Activated gamma-delta T cell treated with Interleukin-2 at 50 U/mL for 16 hours (primary cell): ENCODE results near the gene CRYBG1.
"Not testable (repeated sequence)": the region's sequence is repeated elsewhere in the genome, so short reads cannot be mapped to it uniquely, and the experiment has no call there.

ENCODE experiments used
- DNase-seq: peaks from one replicate; pipeline ENCODE4 v3.0.0-alpha.2; 2020

The CRYBG1 gene

DNA sequence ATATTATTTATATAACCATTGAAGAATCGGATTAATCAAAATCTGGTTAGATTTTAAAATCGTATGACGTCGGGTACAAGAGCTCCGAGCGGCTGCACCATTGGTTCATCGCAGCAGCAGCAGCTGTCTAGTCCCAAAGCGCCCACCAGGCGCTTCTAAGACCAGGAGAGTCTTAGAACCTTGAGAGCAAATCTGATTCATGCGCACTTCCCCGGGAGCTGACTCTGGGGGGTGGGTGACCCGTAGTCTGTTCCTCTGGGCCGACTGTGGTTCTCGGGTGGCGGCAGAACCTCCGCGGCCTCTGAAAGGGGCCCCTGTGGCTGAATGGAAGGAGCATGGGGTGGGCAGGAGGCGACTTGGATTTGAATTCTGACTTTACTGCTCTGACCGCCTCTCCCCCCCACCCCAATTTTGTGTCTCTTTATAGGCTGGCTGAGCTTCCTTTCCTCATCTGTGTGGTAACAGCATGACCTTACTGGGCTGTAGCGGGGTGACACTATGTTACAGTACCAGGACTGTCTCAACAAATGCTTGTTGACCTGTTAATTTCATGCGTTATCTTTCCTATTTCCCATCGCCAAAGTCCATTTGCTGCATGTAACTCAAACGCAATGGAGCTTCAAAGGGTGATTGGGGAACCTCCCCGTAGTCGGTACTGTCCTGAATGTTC is 149.0 kb downstream of the CRYBG1 start:
- DNase-seq: peak; percentile 26

DNA sequence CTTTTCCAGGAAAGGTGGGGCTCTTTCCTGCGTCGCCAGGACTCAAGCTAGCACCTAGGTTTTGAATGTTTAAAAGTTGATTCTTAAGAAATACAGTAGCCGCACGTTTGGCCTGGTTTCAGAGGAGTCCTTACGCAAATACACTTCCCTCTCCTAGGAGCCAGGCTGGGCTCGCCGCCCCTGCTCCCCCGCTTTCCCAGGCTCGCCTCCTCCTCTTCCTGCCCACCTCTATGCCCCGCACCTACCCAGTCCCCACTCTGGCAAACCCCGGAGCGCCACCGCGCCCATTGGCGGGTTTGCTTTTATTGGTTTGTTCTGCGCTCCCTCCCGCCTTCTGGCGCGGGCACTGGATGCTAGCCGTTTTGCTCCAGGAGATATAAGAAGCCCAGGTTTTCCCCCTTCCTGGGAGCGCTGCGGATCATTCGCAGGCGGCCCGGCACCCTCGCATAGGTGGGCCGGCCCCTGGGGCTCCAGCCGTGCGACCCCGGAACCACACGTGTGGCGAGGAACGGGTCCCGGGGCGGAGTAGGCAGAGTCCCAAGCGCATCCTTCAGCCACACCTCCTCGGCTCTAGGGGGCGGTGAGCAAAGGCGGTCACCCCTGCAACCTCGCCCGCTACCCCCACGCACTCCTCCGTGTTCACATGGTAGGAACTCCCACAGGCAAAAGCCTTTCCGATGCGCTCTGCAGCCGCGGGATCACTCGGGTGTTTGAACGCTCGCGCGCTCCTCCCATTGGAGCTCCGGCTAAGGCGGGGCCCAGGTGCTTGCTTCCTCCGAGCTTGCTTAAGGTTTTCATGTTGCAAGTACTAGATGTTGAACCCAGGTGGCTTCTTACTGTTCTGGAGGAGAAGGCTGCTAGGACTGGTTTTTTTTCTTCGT is 149.8 kb downstream of the CRYBG1 start:
- DNase-seq: peak; percentile 58

DNA sequence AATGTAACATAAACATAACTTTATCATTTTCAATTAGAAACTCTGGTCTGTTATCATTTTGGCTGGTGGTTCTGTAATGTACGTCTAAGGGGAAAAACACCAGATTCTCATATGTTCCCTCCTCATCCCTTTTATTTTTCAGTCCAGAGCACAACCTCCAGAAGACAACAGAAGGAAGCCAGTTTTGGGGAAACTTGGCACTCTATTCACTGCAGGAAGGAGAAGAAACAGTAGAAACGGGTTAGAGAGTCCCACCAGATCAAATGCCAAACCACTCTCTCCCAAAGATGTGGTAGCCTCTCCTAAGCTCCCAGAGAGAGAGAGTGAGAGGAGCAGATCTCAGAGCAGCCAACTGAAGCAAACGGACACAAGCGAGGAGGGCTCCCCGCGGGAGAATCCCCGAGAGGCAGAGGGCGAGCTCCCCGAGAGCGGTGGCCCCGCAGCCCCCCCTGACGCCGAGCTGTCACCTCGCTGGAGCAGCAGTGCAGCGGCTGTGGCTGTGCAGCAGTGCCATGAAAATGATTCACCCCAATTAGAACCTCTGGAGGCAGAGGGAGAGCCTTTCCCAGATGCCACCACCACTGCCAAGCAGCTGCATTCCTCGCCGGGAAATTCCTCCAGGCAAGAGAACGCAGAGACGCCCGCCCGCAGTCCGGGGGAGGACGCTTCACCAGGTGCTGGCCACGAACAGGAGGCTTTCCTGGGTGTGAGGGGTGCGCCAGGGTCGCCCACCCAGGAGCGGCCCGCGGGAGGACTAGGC is 151.0 kb downstream of the CRYBG1 start:
- peak; percentile 39 for DNase-seq

DNA sequence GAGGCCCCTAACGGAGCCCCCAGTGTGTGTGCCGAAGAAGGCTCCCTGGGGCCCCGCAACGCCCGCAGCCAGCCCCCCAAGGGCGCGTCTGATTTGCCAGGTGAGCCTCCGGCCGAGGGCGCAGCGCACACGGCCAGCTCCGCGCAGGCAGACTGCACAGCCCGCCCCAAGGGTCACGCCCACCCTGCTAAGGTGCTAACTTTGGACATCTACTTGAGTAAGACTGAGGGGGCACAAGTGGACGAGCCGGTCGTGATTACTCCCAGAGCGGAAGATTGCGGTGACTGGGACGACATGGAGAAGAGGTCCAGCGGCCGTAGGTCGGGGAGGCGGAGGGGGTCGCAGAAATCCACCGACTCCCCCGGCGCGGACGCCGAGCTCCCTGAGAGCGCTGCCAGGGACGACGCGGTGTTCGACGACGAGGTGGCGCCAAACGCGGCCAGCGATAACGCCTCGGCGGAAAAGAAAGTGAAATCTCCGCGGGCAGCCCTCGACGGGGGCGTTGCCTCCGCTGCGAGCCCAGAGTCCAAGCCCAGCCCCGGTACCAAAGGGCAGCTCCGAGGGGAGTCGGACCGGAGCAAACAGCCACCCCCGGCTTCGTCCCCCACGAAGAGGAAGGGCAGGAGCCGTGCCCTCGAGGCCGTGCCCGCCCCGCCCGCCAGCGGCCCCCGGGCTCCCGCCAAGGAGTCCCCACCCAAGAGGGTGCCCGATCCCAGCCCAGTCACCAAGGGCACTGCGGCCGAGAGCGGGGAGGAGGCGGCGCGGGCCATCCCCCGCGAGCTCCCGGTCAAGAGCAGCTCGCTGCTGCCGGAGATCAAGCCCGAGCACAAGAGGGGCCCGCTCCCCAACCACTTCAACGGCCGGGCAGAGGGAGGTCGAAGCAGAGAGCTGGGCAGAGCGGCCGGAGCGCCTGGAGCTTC is 151.8 kb downstream of the CRYBG1 start:
- DNase-seq: peak; percentile 72

DNA sequence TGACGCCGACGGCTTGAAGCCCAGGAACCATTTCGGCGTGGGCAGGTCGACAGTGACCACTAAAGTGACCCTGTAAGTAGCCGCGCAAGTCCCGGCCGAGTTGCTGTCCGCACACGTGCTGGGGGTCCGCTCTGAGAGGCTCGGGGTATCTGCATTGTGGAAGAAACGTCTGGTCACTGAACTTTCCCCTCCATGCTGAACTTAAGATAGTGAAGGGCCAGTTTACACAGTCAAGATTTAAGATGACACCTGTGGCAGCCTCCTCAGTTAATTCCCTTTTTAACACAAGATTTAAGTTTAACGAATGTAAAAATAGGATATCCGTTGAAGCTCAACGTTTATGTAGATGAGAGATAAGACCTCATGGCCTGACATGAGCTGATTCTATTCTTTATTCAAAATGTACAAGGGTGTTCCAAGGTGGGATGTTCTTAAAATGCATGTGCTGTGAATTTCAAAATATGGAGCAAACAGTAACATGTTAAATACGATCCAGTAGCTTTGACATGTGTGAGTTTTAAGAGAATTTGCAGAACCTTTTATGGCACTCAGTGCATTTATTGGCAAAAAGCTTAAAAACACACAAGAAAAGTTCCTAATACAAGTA is 152.6 kb downstream of the CRYBG1 start:
- no peak for DNase-seq

DNA sequence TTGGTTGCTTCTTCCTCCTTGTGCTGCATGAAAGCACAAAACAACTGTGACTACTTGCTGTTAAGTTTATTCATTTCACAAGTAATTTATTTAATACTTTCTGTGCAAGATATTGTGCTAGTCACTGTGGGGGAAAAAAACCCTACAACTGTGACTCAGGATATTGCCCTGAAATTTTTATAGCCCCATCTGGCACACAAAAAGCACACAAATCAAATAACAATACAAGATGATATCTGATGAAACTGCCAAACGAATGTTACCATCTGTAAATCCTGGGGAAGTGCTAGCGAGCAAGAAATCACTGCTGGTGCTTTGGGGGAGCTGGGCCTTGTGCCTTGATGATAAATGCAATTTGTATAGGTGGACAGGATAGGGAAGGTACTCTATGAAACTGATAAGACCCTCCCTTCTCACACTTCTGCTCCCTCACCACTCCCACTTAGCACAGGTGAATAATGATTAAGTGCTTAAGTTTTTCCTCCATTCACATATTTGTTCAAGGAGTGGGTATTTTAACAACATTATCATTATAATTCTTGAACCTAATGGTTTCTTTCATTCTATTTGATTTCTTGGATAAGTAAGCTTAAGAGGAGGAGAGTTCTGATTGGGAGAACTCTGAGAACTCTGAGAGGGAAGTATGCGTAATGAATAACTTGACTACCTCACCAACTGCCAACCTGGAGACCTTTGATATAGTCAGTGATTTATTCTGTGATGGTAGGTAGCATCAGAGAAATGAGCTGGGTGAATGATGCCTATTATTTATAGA is 153.5 kb downstream of the CRYBG1 start:
- DNase-seq: no peak

DNA sequence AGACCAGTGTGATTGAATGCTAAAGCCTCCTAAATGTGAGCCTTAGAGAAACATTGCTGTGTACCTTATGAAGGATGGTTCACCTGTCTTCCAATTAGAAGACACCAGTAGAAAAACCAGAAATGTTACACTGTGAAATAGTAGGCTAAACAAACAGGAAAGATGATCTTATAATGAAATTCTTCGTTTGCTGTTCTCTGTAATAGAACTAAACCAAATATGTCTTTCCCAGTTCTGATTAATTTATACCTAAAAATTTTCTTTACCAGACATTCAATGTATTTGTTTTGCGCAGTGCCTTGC is 154.0 kb downstream of the CRYBG1 start:
- DNase-seq: no peak

DNA sequence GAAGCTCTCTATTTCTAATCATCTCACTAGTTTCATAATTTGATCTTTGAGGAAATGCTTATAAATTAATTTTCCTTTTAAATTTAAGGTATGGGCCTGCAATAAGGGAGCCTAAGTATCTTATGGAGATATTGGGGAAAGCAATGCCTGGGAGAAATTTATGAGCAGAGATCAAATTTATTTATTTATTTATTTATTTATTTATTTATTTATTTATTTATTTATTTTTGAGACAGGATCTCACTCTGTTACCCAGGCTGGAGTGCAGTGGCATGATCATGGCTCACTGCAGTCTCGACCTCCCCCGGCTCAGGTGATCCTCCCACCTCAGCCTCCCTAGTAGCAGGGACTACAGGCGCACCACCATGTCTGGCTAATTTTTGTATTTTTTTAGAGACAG is 155.1 kb downstream of the CRYBG1 start:
- not testable (repeated sequence) for DNase-seq

DNA sequence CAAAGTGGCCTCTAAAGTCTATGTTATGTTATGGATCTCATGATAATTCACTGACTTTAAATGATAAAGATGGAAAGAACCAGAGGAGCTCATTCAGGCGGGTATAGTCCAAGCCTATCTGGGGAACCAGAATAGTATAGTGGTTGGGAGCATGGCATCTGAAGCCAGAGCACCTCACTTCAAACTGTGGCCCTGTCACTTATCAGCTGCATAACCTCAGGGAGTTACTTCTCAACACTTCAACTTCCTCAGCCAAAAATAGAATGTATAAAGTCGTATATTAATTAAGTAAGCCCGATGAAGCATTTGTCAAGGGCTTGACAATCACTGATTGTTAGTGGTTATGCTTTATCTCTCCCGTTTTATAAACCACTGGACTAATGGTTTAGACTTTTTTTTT is 156.1 kb downstream of the CRYBG1 start:
- no peak for DNase-seq

DNA sequence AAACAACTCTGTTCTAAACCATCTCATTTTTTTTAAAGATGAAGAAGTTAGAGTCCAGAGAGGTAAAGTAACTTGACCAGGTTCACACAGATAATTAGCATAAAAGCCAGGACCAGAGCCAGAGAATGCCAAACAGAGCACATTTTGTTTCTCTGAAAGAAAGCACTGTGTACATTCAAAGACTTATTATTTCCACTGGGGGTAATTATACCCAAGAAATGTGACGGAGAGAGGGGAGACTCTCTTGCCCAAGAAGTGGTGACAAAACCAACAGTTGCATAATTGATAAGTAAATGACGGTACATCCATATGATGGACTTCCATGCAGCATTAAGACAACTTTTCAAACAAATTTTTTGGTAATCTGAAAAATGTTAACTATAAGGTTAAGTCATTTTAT is 157.2 kb downstream of the CRYBG1 start:
- no peak for DNase-seq

DNA sequence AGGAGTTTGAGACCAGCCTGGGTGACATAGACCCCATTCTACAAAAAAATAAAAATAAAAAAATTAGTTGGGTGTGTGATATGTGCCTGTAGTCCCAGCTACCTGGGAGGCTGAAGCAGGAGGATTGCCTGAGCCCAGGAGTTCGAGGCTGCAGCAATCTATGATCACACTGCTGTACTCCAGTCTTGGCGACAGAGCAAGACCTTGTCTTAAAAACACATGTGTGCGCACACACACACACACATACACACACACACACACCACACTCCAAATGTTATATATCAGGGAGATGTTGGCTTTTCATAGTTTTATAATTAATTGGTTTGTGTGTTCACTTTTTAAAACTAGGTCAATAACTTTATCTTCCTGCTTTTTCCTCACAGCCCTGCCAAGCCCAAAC is 158.2 kb downstream of the CRYBG1 start:
- no peak for DNase-seq

DNA sequence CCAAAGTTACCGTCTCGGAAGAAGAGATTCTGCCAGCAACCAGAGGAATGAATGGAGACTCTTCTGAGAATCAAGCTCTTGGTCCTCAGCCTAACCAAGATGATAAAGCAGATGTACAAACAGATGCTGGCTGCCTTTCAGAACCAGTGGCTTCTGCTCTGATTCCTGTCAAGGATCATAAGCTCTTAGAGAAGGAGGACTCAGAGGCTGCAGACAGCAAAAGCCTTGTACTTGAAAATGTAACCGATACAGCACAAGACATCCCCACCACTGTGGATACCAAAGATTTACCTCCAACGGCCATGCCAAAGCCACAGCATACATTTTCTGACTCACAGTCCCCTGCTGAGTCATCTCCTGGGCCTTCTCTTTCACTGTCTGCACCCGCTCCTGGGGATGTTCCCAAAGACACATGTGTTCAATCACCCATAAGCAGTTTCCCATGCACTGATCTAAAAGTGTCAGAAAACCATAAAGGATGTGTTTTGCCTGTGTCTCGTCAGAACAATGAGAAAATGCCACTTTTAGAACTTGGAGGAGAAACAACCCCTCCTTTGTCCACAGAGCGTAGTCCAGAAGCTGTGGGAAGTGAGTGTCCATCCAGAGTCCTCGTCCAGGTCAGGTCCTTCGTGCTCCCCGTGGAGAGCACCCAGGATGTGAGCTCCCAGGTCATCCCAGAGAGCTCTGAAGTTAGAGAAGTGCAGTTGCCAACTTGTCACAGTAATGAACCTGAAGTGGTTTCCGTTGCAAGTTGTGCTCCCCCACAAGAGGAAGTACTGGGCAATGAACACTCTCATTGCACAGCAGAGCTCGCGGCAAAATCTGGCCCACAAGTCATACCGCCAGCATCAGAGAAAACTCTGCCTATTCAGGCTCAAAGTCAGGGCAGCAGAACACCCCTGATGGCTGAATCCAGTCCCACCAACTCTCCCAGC is 159.2 kb downstream of the CRYBG1 start:
- peak; percentile 70 for DNase-seq

DNA sequence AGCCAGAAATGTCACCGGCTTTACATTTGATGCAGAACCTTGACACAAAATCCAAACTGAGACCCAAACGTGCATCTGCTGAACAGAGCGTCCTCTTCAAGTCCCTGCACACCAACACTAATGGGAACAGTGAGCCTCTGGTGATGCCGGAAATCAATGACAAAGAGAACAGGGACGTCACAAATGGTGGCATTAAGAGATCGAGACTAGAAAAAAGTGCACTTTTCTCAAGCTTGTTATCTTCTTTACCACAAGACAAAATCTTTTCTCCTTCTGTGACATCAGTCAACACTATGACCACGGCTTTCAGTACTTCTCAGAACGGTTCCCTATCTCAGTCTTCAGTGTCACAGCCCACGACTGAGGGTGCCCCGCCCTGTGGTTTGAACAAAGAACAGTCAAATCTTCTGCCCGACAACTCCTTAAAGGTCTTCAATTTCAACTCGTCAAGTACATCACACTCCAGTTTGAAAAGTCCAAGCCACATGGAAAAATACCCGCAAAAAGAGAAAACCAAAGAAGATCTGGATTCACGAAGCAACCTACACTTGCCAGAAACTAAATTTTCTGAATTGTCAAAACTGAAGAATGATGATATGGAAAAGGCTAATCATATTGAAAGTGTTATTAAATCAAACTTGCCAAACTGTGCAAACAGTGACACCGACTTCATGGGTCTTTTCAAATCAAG is 160.3 kb downstream of the CRYBG1 start:
- DNase-seq: peak; percentile 75

DNA sequence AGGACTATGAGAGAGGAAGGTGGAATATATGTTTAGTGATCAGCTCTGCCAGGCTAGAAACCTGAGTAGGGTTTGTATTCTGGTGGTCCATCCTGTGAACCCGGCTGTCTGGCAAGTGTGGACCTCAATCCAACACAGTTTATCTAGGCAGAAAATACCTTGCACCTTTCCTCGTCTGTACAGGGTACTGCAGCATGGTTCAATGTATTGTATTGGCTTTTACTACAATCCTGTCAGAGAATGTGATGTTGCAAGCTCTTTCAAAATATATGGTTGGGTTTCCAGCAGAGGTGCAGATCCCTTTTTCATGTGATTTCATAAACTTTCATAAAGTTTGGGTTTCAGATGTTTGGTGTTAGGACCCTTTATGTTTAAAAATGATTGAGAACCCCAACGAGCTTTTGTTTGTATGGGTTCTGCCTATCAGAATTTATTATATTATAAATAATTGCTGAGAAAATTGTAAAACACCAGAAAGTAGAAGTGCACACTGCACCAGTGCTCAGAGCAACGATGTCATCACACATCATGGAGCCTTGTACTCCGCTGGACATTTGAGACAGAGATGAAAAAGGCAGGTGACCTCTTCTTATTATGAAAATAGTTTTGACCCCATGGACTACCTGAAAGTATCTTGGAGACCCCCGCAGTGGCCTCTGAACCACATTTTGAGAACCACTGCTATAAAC is 162.2 kb downstream of the CRYBG1 start:
- DNase-seq: no peak

DNA sequence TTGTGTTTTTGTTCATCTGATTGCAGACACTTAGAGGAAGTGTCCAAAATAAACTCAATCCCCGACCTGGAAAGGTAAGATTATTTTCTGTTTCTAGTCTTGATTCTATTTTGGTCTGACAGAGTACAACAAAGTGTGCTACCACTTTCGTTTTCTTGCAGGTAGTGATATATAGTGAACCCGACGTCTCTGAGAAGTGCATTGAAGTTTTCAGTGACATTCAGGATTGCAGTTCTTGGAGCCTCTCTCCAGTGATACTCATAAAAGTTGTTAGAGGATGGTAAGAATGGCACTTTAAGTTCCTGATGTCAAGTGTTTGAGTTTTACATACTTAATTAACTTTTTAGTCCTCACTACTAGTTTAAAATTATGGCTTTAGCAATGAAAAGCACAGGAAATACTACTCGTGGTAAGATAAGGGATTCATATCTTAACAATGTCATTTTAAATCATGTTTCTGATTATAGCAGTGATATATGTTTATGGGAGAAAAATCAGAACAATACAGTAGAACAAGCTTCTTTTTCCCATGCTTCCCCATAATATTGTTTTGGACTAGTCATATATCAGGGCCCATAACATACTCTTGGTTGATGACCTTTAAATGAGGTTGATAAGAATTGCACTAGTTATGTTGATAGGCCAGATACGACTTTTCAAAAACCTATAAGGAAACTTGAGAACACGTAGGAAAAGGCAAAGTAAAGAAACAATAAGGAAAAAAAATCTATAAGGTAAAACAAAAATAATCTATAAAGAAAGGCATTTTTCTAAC is 164.8 kb downstream of the CRYBG1 start:
- no peak for DNase-seq

DNA sequence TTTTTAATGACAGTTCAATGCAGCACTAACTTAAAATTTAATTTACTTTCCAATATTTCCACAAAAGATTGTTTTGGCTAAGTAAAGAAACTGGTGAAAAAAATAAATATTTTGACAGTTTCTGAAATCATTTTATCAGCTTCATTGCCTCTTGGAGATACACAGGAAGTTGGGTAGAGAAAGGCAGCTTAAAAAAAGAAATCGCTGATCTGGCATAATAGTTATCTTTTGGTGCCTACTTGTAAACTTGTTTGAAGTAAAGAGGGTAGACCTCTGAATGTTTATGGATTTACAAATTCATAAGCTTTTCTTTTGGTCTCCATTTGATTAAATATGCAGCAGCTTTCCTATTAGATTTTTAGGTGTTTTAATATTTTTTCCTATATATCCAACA is 165.4 kb downstream of the CRYBG1 start:
- no peak for DNase-seq

DNA sequence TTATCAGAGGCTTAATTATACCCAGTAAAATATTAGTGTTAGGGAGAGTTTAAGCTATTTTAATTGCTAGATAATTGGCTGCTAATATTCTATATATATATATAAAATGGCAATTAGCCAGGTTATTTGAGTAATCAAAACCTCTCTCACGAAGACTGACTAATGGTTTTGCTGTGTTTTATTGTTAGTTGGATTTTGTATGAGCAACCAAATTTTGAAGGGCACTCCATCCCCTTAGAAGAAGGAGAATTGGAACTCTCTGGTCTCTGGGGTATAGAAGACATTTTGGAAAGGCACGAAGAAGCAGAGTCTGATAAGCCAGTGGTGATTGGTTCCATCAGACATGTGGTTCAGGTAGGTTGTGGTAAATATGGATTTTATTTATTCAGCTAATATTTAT is 166.6 kb downstream of the CRYBG1 start:
- no peak for DNase-seq

DNA sequence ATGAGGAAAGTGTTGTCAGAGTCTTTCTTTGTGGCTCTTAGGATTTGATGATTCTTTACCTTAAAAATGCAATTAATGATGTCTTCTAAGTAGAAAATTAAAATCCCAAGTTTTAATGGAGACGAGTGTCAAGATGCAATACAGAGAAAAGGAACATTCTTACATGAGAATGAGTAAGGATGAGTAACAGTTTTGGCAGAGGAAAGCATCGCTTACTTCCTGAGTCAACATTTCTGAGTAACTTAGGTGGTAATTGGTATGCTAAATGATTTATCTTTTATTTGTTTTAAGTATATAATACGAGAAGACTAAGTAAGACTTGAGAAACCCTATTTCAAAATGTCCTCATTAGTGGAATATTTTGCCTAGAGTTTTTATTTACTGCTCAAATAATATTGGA is 167.5 kb downstream of the CRYBG1 start:
- DNase-seq: no peak
